ENCODE measurements around the gene TNS1. TPM values are rescaled to one million over a fixed set of nuclear protein-coding genes. Genes with fewer than 3 reads are reported as not detected.

TNS1 gene
- total and polyA plus RNA-seq, 2 donors from 2014 or later = 44.8 to 471 TPM

DNA sequence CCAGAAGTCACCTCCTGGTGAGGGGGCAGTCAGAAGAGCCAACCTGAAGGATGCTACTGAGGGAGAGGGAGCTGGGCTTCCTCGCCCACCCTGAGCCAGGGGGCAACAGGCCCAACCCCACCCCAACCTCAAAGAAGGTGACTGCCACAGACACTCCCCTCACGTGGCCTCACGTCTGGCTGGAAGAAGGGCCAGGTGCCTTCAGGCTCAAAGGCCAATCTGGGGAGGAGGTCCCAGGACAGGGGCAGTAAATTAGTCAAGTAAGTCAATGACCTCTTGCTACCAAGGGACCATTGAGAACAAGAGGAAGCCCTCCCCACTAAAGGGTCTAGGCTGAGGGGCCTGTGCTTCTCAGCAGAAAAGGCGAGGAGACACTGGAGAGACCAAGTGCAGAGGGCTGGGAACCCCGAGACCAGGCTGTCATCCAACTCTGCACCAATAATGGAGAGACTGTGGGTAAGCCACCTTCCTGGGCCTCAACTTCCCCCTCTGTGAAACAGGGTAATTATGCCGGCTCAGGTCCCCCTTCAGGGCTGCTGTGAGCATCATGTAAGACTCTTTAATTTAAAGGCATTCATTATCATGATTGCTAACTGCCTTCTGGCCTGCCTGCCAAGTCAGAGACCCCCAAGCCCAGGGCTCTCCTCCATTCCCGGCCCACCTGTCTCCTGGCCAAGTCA lies 20.2 kb upstream of the TNS1 start:
- H3K36me3 ChIP-seq (ENCODE audit: control insufficient read depth in 2 of 3, insufficient read depth in 3 of 3, low read length in 3 of 3) = no peaks in the 10 kb centered on the region
- intact Hi-C loops (cut with DNase I) = no loop called here
- no peaks in the 10 kb centered on the region for H3K4me1 ChIP-seq (ENCODE audit: control insufficient read depth in 2 of 3, insufficient read depth in 2 of 3, low read depth in 1 of 3, low read length in 3 of 3)
- no peak overlapping the region for H3K27ac ChIP-seq (ENCODE audit: low read depth in 2 of 2, low read length in 2 of 2)
- H3K4me3 ChIP-seq (ENCODE audit: low read length in 3 of 3) = no peak overlapping the region
- no peaks in the 10 kb centered on the region for H3K27me3 ChIP-seq (ENCODE audit: control insufficient read depth, insufficient read depth, low read length)
- H3K9ac ChIP-seq (ENCODE audit: low read length in 3 of 3) = no peak overlapping the region
- TF ChIP-seq, protein P1, sequence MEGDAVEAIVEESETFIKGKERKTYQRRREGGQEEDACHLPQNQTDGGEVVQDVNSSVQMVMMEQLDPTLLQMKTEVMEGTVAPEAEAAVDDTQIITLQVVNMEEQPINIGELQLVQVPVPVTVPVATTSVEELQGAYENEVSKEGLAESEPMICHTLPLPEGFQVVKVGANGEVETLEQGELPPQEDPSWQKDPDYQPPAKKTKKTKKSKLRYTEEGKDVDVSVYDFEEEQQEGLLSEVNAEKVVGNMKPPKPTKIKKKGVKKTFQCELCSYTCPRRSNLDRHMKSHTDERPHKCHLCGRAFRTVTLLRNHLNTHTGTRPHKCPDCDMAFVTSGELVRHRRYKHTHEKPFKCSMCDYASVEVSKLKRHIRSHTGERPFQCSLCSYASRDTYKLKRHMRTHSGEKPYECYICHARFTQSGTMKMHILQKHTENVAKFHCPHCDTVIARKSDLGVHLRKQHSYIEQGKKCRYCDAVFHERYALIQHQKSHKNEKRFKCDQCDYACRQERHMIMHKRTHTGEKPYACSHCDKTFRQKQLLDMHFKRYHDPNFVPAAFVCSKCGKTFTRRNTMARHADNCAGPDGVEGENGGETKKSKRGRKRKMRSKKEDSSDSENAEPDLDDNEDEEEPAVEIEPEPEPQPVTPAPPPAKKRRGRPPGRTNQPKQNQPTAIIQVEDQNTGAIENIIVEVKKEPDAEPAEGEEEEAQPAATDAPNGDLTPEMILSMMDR (IDR thresholded peaks at IDR 0.05; ENCODE audit: borderline replicate concordance, extremely low read depth, insufficient read depth) = no peak
- FAIRE-seq = no peak
- DNase-seq = peak in 2 of 5 donors; percentile 39 to 43
- no peaks in the 10 kb centered on the region for H3K9me3 ChIP-seq (ENCODE audit: control insufficient read depth in 2 of 3, insufficient read depth in 1 of 3, low read length in 3 of 3)

DNA sequence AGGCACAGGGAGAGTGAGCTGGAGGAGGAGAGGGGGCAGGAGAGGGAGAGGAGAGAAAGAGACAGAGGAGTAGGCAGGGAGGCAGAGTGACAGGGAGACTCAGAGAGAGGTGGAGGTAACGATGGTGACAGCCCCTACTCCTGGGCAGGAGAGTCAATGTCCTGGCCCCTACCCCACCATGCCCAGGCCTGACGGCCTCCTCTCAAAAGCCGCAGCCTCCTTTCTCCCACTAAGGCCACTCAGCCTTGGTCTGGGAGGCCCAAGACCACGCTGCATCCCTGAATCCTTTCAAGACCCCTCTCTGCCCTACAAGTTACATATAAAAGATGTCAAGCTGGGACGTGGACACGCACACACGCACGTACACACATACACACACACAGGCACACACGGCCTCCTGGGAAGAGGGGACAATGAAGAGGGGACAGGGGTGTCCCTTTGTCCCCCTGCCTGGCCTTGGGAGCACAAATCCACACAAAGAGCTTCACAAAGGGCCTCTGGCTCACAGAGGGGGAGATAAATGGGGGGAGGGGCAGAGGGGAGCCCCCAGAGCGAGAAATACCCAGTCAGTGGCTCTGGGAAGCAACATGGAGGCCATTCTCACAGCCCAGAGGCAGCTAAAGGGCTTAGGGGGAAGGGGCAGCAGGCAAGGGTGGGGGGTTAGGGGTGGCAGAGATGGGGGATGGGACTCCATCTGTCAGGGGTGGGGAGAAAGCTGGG lies 19.5 kb upstream of the TNS1 start:
- intact Hi-C loops (cut with DNase I) = no loop called here
- H3K36me3 ChIP-seq (ENCODE audit: control insufficient read depth in 2 of 3, insufficient read depth in 3 of 3, low read length in 3 of 3) = no peaks in the 10 kb centered on the region
- DNase-seq = peak in 2 of 5 donors; percentile 24 to 37

DNA sequence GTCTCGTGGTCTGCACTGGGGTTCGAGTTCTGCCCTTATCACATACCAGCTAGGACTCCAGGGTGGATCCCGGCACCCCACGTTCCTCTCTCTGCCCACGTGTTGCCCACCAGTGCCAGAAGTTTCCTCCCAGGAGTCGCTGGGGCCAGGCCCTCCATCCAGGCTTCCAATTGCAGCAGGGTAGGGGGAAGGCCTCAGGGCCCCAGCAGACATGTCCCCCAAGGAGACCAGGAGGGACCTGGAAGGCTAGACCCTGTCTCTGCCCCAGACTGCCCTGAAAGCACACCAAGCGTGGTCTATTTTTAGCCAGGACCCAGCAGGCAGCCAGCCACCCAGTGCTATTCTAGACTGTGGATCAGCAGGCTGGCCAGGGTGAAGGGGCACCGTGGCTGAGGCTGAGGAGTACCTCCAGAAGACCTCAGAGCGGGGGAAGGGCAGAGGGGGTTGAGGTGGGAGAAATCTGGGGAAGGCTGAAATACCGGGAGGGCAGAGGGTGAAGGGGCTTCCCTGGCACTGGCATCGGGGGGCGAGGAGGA lies 18.8 kb upstream of the TNS1 start:
- Histone ChIP-seq H3K4me1 (ENCODE audit: control insufficient read depth in 2 of 3, insufficient read depth in 2 of 3, low read depth in 1 of 3, low read length in 3 of 3) (no peaks in the 10 kb centered on the region), H3K27me3 (ENCODE audit: control insufficient read depth, insufficient read depth, low read length) (no peaks in the 10 kb centered on the region), H3K9ac (ENCODE audit: low read length in 3 of 3) (no peak overlapping the region), H3K27ac (ENCODE audit: low read depth in 2 of 2, low read length in 2 of 2) (no peak overlapping the region), H3K4me3 (ENCODE audit: low read length in 3 of 3) (no peak overlapping the region), H3K9me3 (ENCODE audit: control insufficient read depth in 2 of 3, insufficient read depth in 1 of 3, low read length in 3 of 3) (no peaks in the 10 kb centered on the region), H3K36me3 (ENCODE audit: control insufficient read depth in 2 of 3, insufficient read depth in 3 of 3, low read length in 3 of 3) (no peaks in the 10 kb centered on the region)
- TF ChIP-seq, protein P1 (IDR thresholded peaks at IDR 0.05; ENCODE audit: borderline replicate concordance, extremely low read depth, insufficient read depth) = no peak
- intact Hi-C loops (cut with DNase I) = no loop called here
- FAIRE-seq (no peak), DNase-seq (peak in 2 of 5 donors; percentile 40 to 63)

More for the DNA sequence above, 19.5 kb upstream of the TNS1 start:
- H3K9me3 ChIP-seq (ENCODE audit: control insufficient read depth in 2 of 3, insufficient read depth in 1 of 3, low read length in 3 of 3) = no peaks in the 10 kb centered on the region
- H3K27me3 ChIP-seq (ENCODE audit: control insufficient read depth, insufficient read depth, low read length) = no peaks in the 10 kb centered on the region
- no peaks in the 10 kb centered on the region for H3K4me1 ChIP-seq (ENCODE audit: control insufficient read depth in 2 of 3, insufficient read depth in 2 of 3, low read depth in 1 of 3, low read length in 3 of 3)
- no peak overlapping the region for H3K4me3 ChIP-seq (ENCODE audit: low read length in 3 of 3)
- TF ChIP-seq, protein P1 (IDR thresholded peaks at IDR 0.05; ENCODE audit: borderline replicate concordance, extremely low read depth, insufficient read depth) = no peak
- no peak for FAIRE-seq
- no peak overlapping the region for H3K9ac ChIP-seq (ENCODE audit: low read length in 3 of 3)
- H3K27ac ChIP-seq (ENCODE audit: low read depth in 2 of 2, low read length in 2 of 2) = no peak overlapping the region
